Keratinocyte (primary cell): ENCODE measurements around the gene NT5DC2. TPM values are rescaled to one million over a fixed set of nuclear protein-coding genes. Genes with fewer than 3 reads are reported as not detected.

Experiments used
- DNase-seq: peaks from one replicate; pipeline ENCODE4 v3.0.0-alpha.2; 2011; ENCODE audit warnings: low read depth, missing footprints, low spot score
- FAIRE-seq: peaks from 2 replicates; lab custom pipeline; 2011; peaks lifted over from hg19 to GRCh38; lab: Jason Lieb, UNC
- H2AFZ ChIP-seq: 2 replicates; pipeline ENCODE4 v1.6.0; 2012; ENCODE audit warnings: low read length, control low read depth, inconsistent platforms; ENCODE audit not compliant: control insufficient read depth
- H3K27ac ChIP-seq: 2 replicates; pipeline ENCODE4 v1.5.1; 2011; ENCODE audit warnings: low read length; ENCODE audit not compliant: control insufficient read depth, insufficient read depth
- H3K27me3 ChIP-seq: 3 replicates; pipeline ENCODE4 v1.6.0; 2011; ENCODE audit warnings: low read length; ENCODE audit not compliant: control insufficient read depth, insufficient read depth; ENCODE audit errors: extremely low read depth
- H3K36me3 ChIP-seq, 2 experiments: 2 replicates in 1 of 2; 3 replicates in 1 of 2; pipeline ENCODE4 v1.5.1; 2011; ENCODE audit warnings: low read length in 2 of 2, mild to moderate bottlenecking in 1 of 2; ENCODE audit not compliant: control insufficient read depth in 2 of 2, insufficient read depth in 2 of 2; ENCODE audit errors: extremely low read depth in 1 of 2
- H3K4me1 ChIP-seq: 3 replicates; pipeline ENCODE4 v1.5.1; 2011; ENCODE audit warnings: low read length; ENCODE audit not compliant: control insufficient read depth, insufficient read depth; ENCODE audit errors: extremely low read depth
- H3K4me2 ChIP-seq: 3 replicates; pipeline ENCODE4 v1.6.0; 2011; ENCODE audit warnings: low read depth, low read length; ENCODE audit not compliant: control insufficient read depth, insufficient read depth; ENCODE audit errors: extremely low read depth
- H3K4me3 ChIP-seq, 3 experiments: fragments of 200-600 bp in 1 of 3; sonication (generic) in 1 of 3; 2 replicates in 2 of 3; 3 replicates in 1 of 3; pipeline ENCODE4 v1.5.1; 2011 to 2016; ENCODE audit warnings: low read length in 3 of 3, mild to moderate bottlenecking in 3 of 3, control low read depth in 2 of 3, inconsistent platforms in 1 of 3, low read depth in 1 of 3, mixed read lengths in 1 of 3, mixed run types in 1 of 3, moderate library complexity in 1 of 3; ENCODE audit not compliant: control insufficient read depth in 2 of 3, insufficient read depth in 2 of 3; ENCODE audit errors: extremely low read depth in 1 of 3
- H3K79me2 ChIP-seq: 2 replicates; pipeline ENCODE4 v1.6.0; 2012; ENCODE audit warnings: low read length; ENCODE audit not compliant: control insufficient read depth, insufficient read depth
- H3K9ac ChIP-seq: 3 replicates; pipeline ENCODE4 v1.6.0; 2011; ENCODE audit warnings: low read length; ENCODE audit not compliant: control insufficient read depth, insufficient read depth; ENCODE audit errors: extremely low read depth
- H3K9me1 ChIP-seq: 3 replicates; pipeline ENCODE4 v1.6.0; 2011; ENCODE audit warnings: low read length; ENCODE audit not compliant: control insufficient read depth, insufficient read depth; ENCODE audit errors: extremely low read depth
- H3K9me3 ChIP-seq: 2 replicates; pipeline ENCODE4 v1.5.1; 2012; ENCODE audit warnings: low read depth, low read length; ENCODE audit not compliant: control insufficient read depth
- H4K20me1 ChIP-seq: 3 replicates; pipeline ENCODE4 v1.6.0; 2011; ENCODE audit warnings: low read length; ENCODE audit not compliant: control insufficient read depth, insufficient read depth; ENCODE audit errors: extremely low read depth
- CTCF ChIP-seq, 3 experiments: IDR thresholded peaks in 1 of 3; conservative IDR thresholded peaks in 1 of 3; optimal IDR thresholded peaks in 1 of 3; 2 replicates in 2 of 3; 3 replicates in 1 of 3; pipeline versions ENCODE3 to v1.5.1; 2011; ENCODE audit warnings: low read length in 3 of 3, mild to moderate bottlenecking in 3 of 3, moderate library complexity in 2 of 3, control low read depth in 1 of 3, inconsistent platforms in 1 of 3; ENCODE audit not compliant: insufficient read depth in 2 of 3; ENCODE audit errors: extremely low read depth in 1 of 3
- EZH2 ChIP-seq: IDR thresholded peaks from one replicate; pipeline ENCODE4 v1.6.1; 2012; ENCODE audit warnings: inconsistent platforms, mild to moderate bottlenecking, low read length, moderate library complexity
- dilution Hi-C: fragments of 300-500 bp; cut with MboI; formaldehyde crosslinking; loops from one replicate; pipeline ENCODE4 v1.7.0; 2020; ENCODE audit warnings: low sequenced_read_pairs; ENCODE audit not compliant: extremely low pct_ligation_motif_present
- polyA plus RNA-seq, 5 experiments: library from polyadenylated mRNA; depleted of rRNA in 3 of 5; stranded (reverse) in 3 of 5; stranded (forward) in 1 of 5; unstranded in 1 of 5; fragments of >200 nt; gene quantifications; 1 replicate in 1 of 5; 2 replicates in 3 of 5; 3 replicates in 1 of 5; pipeline versions ENCODE4 v1.2.1 to v1.2.3, GENCODE V29; 2011 to 2012; ENCODE audit warnings: missing spikeins in 2 of 5, low read depth in 1 of 5, low replicate concordance in 1 of 5

The NT5DC2 gene
- polyA plus RNA-seq, 1 donor (not counting 4 experiments of a cell fraction or from before 2014, with no cell fraction given) = 54.7 TPM

GRCh38 chr3:52520141-52520667, 13.5 kb downstream of the NT5DC2 start:
- Histone ChIP-seq H4K20me1 (peaks cover 3% of the 10 kb centered on the region), H3K4me3 (no peak overlapping the region), H3K9ac (no peak overlapping the region), H3K79me2 (no peaks in the 10 kb centered on the region), H2AFZ (no peak overlapping the region), H3K9me1 (no peaks in the 10 kb centered on the region), H3K27ac (no peak overlapping the region), H3K9me3 (no peaks in the 10 kb centered on the region), H3K4me2 (no peak overlapping the region), H3K36me3 (peaks cover 4% of the 10 kb centered on the region in 2 experiments), H3K27me3 (peaks cover 5% of the 10 kb centered on the region), H3K4me1 (peaks cover 7% of the 10 kb centered on the region)
- DNase-seq (no peak), FAIRE-seq (no peak)
- no peak for TF ChIP-seq CTCF (optimal IDR thresholded peaks at IDR 0.05 in 1 of 3, IDR thresholded peaks at IDR 0.05 in 1 of 3, conservative IDR thresholded peaks at IDR 0.05 in 1 of 3; ENCODE audit: extremely low read depth in 1 of 3, insufficient read depth in 2 of 3, low read length in 3 of 3)
- no peak for TF ChIP-seq EZH2
- dilution Hi-C loops = no loop called here

- DNase-seq = no peak
- Histone ChIP-seq H3K36me3 (peaks cover 3 to 4% of the 10 kb centered on the region in 2 experiments), H3K4me3 (no peak overlapping the region), H3K4me2 (no peak overlapping the region), H4K20me1 (peaks cover 3% of the 10 kb centered on the region), H3K9ac (no peak overlapping the region), H3K9me3 (no peaks in the 10 kb centered on the region), H3K27ac (no peak overlapping the region), H3K4me1 (peaks cover 3% of the 10 kb centered on the region), H2AFZ (no peak overlapping the region), H3K9me1 (no peaks in the 10 kb centered on the region), H3K79me2 (no peaks in the 10 kb centered on the region), H3K27me3 (peaks cover 5% of the 10 kb centered on the region)
- dilution Hi-C loops = no loop called here
- FAIRE-seq = no peak
- TF ChIP-seq CTCF (optimal IDR thresholded peaks at IDR 0.05 in 1 of 3, IDR thresholded peaks at IDR 0.05 in 1 of 3, conservative IDR thresholded peaks at IDR 0.05 in 1 of 3; ENCODE audit: extremely low read depth in 1 of 3, insufficient read depth in 2 of 3, low read length in 3 of 3) (no peak), EZH2 (no peak)
These were observed 14.1 kb downstream of the NT5DC2 start for GRCh38 chr3:52519445-52520140.
